ENCODE data around the gene ZXDC.

The ZXDC gene

GRCh38 chr3:126433496-126434263 is 42.0 kb downstream of the ZXDC start:
- ATAC-seq, result no peak

- ATAC-seq, result no peak
These were observed 42.6 kb downstream of the ZXDC start for GRCh38 chr3:126433105-126433430.

DNA sequence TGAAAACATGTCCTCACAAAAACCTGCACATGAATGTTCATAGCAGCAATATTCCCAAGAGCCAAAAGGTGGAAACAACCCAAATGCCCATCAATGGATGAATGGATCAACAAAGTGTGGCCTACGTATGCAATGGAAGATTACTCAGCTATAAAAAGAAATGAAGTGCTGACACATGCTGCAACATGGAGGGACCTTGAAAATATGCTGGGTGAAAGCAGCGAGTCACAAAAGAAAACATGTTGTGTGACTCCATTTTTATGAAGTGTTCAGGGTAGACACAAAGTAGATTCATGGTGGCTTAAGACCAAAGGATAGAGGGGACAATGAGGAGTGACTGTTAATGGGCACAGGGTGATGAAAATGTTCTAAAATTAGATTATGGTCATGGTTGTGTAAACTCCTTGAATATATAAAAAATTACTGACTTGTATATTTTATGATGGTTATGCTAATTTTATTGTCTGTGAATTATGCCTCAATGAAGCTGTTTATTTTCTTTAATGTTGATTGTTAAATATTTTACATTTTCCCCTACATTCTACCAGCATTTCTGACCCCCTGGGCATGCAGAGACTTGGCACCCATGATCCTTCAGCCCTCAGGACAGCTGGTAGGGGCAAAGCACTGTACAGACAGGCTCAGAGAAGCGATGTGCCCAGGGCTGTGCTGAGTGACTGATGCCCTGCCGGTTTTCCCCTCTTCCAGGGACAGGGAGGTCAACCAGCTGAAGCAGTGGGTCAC is 43.2 kb downstream of the ZXDC start:
- no peak for ATAC-seq

DNA sequence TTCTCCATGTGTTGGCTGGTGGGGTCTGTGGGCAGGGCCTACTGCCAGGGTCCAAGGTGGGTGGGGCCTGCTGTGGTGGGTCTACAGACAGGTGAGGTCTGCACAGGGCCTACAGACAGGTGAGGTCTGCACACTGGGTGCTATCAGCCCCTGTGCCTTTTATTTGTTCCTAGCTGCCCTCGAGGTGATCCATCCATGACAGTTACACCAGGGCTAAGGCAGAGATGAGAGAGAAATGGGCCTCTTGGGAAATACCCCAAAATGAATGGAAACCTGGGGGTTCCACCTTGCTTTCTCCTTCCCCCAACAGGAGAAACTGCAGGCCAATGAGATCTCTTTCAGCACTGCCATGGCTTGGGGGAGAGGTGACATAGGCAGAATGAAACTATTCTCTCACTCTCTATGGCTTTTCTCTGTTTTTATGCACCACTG is 44.6 kb downstream of the ZXDC start:
- no peak for ATAC-seq

GRCh38 chr3:126424751-126425150 is 50.9 kb downstream of the ZXDC start:
- no peak for ATAC-seq

- ATAC-seq, result no peak
These were observed 51.5 kb downstream of the ZXDC start for GRCh38 chr3:126424039-126424717.

- no peak for ATAC-seq
These were observed 52.3 kb downstream of the ZXDC start for GRCh38 chr3:126423191-126424038.

- no peak for ATAC-seq
These were observed 53.1 kb downstream of the ZXDC start for GRCh38 chr3:126422571-126423091.

DNA sequence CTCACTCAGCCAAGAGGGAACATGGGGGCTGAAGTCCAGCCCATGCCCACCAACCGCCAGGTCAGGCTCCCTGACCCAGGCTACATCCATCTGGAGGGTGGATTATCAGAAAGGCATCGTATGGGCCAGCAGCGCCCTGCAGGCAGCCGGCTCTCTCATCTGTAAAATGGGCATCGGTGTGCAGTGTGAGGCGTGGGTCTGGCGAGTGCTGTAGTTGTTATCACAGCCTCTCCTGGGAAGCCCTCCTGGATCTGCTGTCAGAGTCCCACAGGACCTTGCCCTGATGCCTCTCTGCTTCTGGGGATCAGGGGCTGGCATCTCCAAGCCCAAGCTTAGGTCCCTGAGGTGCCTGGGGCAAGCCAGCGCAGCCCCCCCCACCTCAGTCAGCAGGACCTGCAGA is 53.6 kb downstream of the ZXDC start:
- ATAC-seq, result no peak

DNA sequence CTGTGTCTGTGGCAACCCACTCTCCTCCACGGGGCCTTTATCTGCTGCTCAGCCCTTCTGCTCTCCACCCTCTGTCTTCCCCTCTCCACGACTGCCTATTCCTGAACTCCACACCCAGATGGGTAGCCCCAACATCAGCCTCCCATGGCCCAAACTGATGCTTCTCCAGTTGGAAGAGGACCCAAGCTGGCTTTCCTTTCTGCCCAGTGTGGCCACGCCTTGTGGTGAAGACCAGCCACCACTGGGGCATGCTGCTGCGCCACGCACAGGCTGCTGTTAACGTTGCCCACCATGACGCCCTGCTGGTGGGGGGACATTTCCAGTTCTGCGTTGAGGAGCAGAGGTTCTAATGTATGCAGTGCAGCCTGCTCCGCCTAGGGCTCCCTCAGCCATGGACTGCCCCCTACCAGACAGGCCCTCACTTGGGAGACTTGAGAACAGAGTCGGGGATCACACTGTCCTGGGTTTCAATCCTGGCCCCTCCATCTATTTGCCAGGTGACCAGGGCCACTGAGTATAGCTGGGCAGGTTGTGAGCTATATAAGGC is 54.0 kb downstream of the ZXDC start:
- ATAC-seq, result peak in 1 of 2 donors; percentile 15

DNA sequence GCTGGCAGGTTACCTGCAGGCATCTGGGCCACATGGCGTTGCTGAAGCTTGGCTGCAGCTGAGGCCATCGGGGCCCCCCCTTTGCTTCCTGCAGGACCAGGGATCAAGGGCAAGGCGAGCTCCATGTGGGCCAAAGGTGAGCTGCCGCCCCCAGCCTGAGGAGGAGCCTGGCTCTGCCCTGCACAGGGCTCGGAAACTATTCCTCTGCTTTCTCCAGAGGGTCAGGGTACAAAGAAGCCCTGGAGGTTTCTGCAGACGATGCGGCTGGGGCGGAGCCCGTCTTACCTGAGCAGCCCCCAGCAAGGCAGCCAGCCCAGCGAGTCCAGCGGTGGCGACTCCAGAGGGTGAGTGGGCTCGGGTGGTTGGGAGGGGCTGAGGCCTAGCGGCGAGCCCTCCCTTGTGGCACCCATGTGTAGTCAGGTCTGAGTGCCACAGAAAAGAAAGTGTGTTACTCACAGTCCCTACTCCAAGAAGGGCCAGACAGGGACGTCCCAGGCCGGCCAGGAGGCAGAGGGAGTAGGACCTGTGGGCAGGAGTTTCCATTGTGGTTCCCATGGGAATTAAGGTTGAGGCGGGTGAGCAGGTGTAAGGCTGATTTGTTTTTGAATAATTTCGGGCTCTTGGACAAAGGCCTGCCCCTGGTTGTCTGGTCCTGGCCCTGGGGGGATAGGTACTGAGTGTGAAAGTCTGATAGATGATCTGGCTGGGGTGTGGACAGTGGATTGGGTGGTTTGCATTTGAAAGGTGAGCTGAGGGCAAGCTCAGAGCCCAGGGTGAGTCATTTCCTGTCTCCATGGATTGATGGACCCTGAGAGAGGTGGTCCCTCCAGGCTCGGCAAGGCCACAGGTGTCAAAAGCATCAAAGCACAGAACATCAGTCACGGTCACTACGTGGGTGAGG is 55.6 kb downstream of the ZXDC start:
- ATAC-seq, result no peak

DNA sequence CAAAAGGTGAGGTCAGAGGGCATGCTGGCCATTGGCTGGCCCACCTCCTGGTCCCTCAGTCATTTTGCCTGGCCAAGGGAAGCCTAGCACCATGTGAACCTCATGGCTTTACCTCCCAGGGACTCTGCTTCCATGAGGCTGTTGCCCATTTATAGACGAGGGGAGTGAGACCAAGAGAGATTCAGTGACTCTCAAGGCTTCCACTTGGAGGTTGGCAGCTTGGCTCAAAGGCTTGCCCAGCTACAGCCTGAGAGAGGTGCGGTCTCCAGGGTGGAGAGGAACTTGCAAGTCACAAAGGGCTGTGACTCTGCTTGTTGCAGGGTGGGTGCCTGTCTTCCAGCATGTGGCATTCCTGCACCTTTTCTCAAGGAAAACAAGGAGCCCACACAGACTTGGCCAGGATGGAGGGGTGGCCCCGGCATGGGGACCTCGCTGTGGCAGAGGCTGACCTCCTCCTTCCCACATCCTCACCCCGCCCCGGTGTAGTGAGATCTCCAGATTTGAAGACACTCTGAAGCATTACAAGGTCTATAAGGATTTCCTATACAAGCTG is 56.5 kb downstream of the ZXDC start:
- no peak for ATAC-seq

DNA sequence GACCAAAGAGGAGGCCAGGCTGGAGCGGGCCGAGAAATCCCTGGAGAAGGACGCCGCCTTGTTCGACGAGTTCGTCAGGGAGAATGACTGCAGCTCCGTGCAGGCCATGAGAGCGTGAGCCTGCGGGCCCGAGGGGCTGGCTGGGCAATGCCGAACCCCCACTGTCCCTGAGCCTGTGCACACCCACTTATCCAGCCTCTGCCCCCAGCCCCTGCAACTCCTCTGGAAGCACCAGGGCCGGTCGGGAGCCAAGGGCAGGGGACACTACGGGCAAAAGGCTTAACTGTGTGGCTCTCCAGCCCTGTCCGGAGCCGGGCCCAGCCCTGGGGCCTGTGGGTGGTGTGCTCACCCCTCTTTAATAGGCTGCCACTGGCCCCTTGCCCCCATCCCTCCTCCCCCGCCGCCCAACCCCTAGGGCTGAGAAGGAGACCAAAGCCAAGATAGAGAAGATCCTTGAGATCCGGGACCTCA is 57.0 kb downstream of the ZXDC start:
- ATAC-seq, result no peak

DNA sequence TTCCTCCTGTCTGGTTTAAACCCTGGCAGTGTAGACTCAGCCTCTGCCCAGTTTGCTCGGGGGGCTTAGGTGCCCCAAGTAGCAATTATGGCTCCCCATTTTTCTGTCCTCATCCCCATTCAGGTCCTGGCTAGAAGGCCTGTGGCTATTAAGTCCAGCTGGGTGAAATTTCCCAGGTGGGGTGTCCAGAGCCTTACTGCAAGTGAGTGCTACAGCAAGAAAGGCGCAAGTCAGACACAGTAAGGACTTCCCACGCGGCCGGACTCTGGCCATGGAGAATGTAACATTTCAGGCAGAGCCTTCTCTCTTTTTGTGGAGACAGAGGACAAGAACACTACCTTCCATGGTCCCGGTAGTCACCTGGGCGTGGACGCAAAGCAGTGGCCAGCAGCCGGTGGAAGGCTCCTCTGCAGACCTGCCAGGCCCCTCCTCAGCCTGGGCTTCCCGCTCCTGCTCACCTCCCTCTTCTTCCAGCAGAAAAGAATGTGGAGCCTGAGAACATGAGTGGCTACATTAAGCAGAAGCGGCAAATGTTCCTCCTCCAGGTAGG is 57.6 kb downstream of the ZXDC start:
- no peak for ATAC-seq

DNA sequence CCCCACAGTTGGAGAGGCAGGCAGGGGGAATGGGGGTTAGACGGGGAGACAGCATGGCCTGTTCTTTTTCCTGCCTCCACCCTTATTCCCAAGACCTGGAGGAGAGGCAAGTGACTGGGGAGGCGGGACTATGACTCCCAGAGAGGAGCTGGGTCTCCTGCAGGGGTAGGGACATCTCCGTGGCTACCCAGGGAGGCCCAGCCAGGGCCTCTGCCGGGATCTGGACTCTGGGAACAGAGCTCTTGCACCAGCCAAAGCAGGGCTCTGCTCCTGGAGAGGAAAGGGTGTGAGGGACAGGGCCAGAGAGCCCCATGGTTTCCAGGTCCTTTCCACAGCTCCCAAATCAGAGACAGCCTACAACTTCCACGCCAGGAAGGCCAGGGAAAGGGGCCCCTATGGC is 58.2 kb downstream of the ZXDC start:
- ATAC-seq, result no peak

DNA sequence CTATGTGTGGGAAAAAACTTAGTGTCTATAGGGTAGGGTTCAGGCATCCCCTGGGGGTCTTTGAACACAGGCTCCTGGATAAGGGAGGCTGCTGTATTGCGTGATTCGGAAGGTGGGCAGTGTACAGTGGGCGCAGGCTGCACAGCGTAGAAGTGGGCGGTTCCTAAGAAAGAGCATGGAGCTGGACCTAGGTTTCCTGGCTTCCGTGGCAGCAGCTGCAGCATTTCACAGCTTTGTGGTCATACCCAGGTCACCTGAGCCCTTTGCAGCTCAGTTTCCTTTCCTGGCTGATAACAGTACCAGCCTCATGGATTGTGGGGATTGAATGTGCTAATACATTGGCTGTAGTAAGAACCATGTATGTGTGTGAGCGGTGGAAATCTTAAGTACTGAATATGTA is 58.7 kb downstream of the ZXDC start:
- ATAC-seq, result no peak

DNA sequence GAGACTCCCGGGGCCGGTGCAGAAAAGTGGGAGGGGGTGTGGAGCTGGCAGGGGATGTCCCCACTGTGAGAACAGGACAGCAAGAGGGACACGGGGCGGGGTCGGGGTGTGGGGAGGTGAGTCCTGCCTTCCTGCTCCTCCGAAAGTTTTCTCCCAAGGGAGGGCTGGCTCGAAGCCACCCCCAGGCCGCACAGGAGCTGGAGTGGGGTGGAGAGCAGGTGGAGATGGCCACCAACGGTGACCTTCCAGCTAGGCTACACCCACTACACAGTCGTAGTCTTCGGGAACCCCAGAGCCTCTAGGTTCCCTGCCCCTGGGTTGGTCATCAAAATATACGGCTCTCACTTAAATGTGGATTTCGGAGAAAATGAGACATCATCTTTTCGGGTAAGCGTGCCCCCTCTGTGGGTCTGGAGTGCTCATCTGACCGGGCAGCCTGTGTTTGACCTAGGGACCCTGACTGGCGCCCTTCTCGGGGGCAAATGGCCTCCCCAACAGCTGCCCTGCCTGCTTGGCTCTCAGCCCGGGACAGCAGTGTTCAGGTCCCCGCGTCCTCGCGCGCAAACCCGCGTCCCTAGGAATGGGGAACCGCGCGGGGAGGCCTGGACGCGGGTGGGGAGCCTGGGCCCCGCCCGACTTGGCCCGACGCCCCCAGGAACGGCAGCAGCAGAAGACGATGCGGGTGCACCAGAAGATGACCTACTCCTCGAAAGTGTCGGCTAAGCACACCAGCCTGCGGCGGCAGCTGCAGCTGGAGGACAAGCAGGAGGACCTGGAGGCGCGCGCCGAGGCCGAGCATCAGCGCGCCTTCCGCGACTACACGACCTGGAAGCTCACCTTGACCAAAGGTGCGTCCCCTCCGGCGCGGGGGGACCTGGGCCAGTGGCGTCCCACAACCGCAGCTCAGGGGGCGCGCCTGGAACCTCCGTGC is 59.8 kb downstream of the ZXDC start:
- ATAC-seq, result no peak

GRCh38 chr3:126414961-126415660 is 60.6 kb downstream of the ZXDC start:
- ATAC-seq, result no peak

DNA sequence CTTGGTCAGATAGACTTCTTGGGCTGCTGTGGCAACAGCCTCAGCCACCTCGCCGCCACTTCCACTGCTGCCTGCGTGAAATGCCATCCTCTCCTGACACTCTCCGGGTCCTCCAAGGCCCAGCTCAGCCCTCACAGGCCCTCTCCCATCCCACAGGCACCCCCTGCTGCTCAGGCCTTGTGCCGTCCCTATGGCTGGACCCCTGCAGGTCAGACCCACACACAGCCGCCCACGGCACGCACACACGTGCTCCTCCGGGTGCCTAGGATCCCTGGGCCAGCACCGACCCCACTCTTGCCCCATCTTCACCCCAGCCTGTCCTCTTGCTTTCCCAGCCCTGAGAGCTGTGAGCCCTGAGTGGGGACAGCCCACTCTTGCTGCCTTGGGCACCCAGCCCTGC is 61.3 kb downstream of the ZXDC start:
- no peak for ATAC-seq
